H1 (cell line): ENCODE results near the gene SIK3. TPM values are rescaled to one million over a fixed set of nuclear protein-coding genes. Genes with fewer than 3 reads are reported as not detected.

Source experiments
- EZH2 ChIP-seq: fragments of 200-600 bp; sonication (generic); IDR thresholded peaks from 2 replicates; pipeline ENCODE4 v1.7.1; 2012; ENCODE audit warnings: low read depth, mild to moderate bottlenecking, moderate library complexity, low read length, inconsistent platforms; ENCODE audit not compliant: severe bottlenecking
- POLR2A ChIP-seq, 2 experiments: IDR thresholded peaks; 1 replicate in 1 of 2; 2 replicates in 1 of 2; pipeline ENCODE4 v1.6.1; 2011; ENCODE audit warnings: low read depth in 2 of 2, low read length in 2 of 2, mild to moderate bottlenecking in 2 of 2; ENCODE audit errors: control extremely low read depth in 1 of 2
- YY1 ChIP-seq: IDR thresholded peaks from 2 replicates; pipeline ENCODE4 v1.6.1; 2011; ENCODE audit warnings: low read depth, mild to moderate bottlenecking, low read length
- polyA plus RNA-seq, 7 experiments: library from polyadenylated mRNA; depleted of rRNA in 3 of 7; stranded (reverse) in 5 of 7; unstranded in 2 of 7; fragments of >200 nt in 5 of 7; fragments of 200-250 nt in 2 of 7; gene quantifications; 1 replicate in 5 of 7; 2 replicates in 1 of 7; 4 replicates in 1 of 7; pipeline versions ENCODE4 v1.2.1 to v1.2.3, GENCODE V29; 2011 to 2013; ENCODE audit warnings: missing spikeins in 2 of 7, mixed read lengths in 2 of 7
- total RNA-seq: library from RNA; stranded (reverse); fragmentation: NEBNext Ultra II Directional; extraction: Animal tissue kit (Norgen Biotek cat#: 25700); gene quantifications from 2 replicates; pipeline ENCODE4 v1.2.1, GENCODE V29; 2021

Gene SIK3
- total and polyA plus RNA-seq, 2 of the 8 experiments (the other 6 are each of a cell fraction or from before 2014, with no cell fraction given): 19.9 to 32.1 TPM

GRCh38 chr11:116935514-116935913 lies 162.7 kb downstream of the SIK3 start (continued):
- TF ChIP-seq YY1: no peak
- TF ChIP-seq EZH2: no peak
- TF ChIP-seq POLR2A (IDR thresholded peaks at IDR 0.05; ENCODE audit: control extremely low read depth in 1 of 2, low read depth in 2 of 2, low read length in 2 of 2): no peak
